HUES6 (cell line): ENCODE measurements around the gene RABGGTA.

ENCODE experiments used
- H3K27ac ChIP-seq: 2 replicates; pipeline ENCODE4 v1.7.0; 2013; ENCODE audit warnings: low read depth, mild to moderate bottlenecking, low read length, inconsistent platforms
- H3K27me3 ChIP-seq: 2 replicates; pipeline ENCODE4 v1.6.1; 2013; ENCODE audit warnings: low read length; ENCODE audit not compliant: control insufficient read depth, insufficient read depth
- H3K36me3 ChIP-seq: 2 replicates; pipeline ENCODE4 v1.6.1; 2013; ENCODE audit warnings: low read length; ENCODE audit not compliant: control insufficient read depth, insufficient read depth
- H3K4me1 ChIP-seq: 2 replicates; pipeline ENCODE4 v1.6.1; 2013; ENCODE audit warnings: low read length; ENCODE audit not compliant: control insufficient read depth, insufficient read depth
- H3K4me3 ChIP-seq: 2 replicates; pipeline ENCODE4 v1.5.1; 2013; ENCODE audit warnings: low read depth, low read length
- H3K9ac ChIP-seq: one replicate; pipeline ENCODE4 v1.6.1; 2013; ENCODE audit warnings: mild to moderate bottlenecking, low read length
- H3K9me3 ChIP-seq: 2 replicates; pipeline ENCODE4 v1.6.1; 2013; ENCODE audit warnings: low read depth, low read length; ENCODE audit not compliant: control insufficient read depth, insufficient read depth

RABGGTA gene

DNA sequence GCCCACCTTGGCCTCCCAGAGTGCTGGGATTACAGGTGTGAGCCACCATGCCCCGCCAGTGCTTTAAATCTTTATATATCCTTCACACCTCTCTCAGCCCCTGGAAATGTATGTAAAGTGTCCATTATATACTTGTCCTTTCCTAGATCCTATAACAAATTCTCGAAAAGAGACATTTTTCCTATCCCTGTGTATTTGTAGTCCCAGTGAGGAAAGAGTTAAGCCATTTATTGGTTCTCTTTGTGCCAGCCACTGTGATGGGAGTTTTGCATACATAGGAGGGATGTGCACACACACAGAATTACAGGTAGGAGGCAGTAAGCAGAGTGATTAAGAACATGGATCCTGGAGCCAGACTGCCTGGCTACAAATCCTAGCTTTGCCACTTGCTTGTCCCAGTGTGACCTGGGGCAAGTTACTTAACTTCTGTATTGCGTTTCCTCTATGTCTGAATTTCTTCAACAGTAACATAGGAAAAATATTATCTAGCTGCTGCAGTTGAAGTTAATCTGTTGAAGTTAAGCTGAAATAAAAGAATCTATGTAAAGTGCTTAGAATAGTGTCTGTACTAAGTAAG, 2.1 kb upstream of the RABGGTA start:
- no peak overlapping the region for H3K4me3 ChIP-seq
- H3K36me3 ChIP-seq, result peaks cover 7% of the 10 kb centered on the region; the same call in 1 of the 2 replicates
- no peaks in the 10 kb centered on the region for H3K9me3 ChIP-seq
- peaks cover 11% of the 10 kb centered on the region; the same call in 1 of the 2 replicates for H3K4me1 ChIP-seq
- no peaks in the 10 kb centered on the region for H3K27me3 ChIP-seq
- H3K9ac ChIP-seq, result no peak overlapping the region
- H3K27ac ChIP-seq, result no peak overlapping the region

DNA sequence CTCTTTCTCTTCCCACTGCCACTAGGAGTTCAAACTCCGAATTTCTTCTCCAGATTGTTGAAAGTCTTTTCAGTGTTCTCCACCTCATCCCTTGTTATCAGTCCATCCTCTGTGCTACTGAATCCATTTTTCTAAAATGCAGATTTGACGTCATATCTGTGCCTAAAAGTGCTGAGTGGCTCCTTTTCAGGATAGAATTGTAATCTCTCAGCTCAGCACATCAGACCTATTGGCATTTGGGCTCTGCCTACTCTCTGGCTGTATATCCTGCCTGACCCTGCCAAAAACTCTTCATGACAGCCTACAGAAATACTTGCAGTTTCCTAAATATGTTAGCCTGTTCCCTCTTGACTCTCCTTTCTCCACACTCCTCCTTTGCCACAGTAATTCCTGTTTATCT, 1.1 kb upstream of the RABGGTA start:
- no peak overlapping the region for H3K27ac ChIP-seq
- H3K4me1 ChIP-seq, result peaks cover 11% of the 10 kb centered on the region; the same call in 1 of the 2 replicates
- H3K9ac ChIP-seq, result no peak overlapping the region
- H3K36me3 ChIP-seq, result peaks cover 10% of the 10 kb centered on the region
- H3K9me3 ChIP-seq, result no peaks in the 10 kb centered on the region
- no peak overlapping the region for H3K4me3 ChIP-seq
- no peaks in the 10 kb centered on the region for H3K27me3 ChIP-seq

DNA sequence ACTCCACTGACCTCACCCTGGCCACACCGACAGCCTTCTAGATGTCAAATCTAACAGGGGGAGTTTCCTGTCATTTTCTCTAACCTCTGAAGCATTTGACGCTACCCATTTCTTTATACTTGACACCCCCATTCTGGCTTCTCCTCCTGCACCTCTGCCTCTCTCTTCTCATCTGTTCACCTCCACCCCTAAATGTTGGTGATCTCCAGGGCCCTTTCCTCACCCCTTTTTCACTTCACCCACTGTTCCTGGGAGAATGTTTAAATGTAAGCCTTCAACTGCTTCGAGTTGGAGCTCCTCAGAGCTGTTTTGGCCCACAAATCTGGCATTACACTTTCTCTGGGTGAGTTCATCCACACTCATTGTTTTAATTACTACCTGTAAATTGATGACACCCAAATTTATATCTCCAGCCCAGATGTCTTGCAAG, 452 bp upstream of the RABGGTA start:
- Histone ChIP-seq H3K27ac (no peak overlapping the region), H3K9me3 (no peaks in the 10 kb centered on the region), H3K4me3 (peak overlapping the region; percentile 83), H3K36me3 (peaks cover 16% of the 10 kb centered on the region), H3K27me3 (no peaks in the 10 kb centered on the region), H3K4me1 (peaks cover 11% of the 10 kb centered on the region; the same call in 1 of the 2 replicates), H3K9ac (peak overlapping the region; percentile 91)

DNA sequence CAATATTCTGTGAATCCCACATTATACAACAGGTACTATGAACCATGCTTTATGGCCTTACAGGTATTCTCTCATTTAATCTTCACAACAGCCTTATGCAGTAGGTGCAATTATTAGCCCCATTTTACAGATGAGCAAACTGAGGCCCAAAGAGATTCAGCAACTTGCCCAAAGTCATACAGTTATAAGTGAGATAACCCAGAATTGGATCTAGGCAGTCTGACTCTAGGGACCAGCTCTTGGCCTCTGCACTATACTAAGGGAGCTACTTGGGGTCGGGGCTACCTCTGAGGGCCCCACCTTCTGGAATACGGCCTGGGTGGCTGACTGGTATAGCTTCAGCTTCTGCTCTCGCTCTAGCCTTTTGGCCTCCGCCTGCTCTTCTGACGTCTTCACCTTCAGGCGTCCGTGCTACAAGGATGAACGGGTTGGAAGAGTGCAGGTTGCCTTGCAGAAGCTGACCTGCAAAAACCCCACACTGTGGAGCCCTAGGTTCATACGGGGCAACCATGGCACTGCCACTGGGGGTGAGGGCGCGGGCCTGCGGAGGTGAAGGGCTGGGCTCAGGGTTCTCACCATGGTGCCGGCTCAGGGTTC, 762 bp downstream of the RABGGTA start:
- Histone ChIP-seq H3K27ac (0 out of 2 replicates have a peak overlapping the region, but pooled peaks have one; percentile 91), H3K4me1 (peaks cover 11% of the 10 kb centered on the region; the same call in 1 of the 2 replicates), H3K9me3 (no peaks in the 10 kb centered on the region), H3K9ac (peak overlapping the region; percentile 91), H3K27me3 (no peaks in the 10 kb centered on the region), H3K36me3 (peaks cover 27% of the 10 kb centered on the region), H3K4me3 (peak overlapping the region; percentile 83)

DNA sequence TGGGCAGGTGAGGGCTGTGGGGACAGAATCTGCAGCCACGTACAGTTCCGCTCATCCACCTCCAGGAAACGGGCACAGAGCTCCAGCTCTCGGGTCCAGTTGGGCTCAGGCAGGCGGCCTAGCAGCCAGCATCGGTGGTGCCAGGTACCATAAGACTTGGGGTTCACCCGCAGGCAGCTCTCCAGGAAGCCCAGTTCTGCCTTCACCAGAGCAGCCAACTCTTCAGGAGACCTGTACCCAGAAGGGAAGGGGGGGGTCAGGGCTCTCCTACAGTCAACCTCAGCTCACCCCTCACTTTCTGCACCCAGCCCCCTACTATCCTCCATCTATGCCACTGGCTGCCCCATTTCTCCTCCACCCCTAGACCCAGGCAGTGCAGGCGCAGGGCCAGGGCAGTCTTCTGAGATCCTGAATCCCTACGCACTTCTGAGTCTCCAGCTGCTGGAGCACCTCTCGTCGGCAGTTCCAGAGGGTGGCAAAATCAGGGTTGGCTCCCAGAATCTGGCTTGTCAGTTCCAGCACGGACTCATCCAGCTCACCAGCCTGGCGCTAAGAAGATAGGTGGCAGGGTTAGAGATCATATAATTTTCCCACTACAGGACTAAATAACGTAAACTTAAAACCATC, 1.4 kb downstream of the RABGGTA start:
- Histone ChIP-seq H3K4me1 (peaks cover 11% of the 10 kb centered on the region; the same call in 1 of the 2 replicates), H3K36me3 (peaks cover 27% of the 10 kb centered on the region), H3K9me3 (no peaks in the 10 kb centered on the region), H3K4me3 (no peak overlapping the region), H3K9ac (no peak overlapping the region), H3K27ac (no peak overlapping the region), H3K27me3 (no peaks in the 10 kb centered on the region)

DNA sequence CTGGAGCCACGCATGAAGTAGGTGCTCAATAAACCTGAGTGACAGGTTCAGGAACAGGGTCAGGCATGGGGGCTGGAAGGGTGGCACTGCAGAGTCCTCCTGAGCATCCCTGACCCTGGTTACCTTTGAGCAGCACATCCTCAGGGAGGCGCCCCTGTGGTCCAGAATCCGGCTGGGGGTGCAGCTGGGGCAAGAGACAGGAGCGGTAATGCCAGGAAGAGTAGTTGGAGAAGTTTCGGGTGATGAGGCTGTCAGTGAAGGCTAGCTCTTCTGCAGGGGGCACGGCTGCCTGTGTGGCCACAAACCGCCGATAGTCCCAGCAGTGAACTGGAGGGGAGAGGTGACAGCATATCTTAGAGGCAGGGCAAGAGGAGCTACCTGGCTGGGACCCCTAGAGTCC, 2.0 kb downstream of the RABGGTA start:
- Histone ChIP-seq H3K27me3 (no peaks in the 10 kb centered on the region), H3K9ac (no peak overlapping the region), H3K4me3 (no peak overlapping the region), H3K27ac (no peak overlapping the region), H3K9me3 (no peaks in the 10 kb centered on the region), H3K36me3 (peaks cover 29% of the 10 kb centered on the region), H3K4me1 (peaks cover 11% of the 10 kb centered on the region; the same call in 1 of the 2 replicates)

DNA sequence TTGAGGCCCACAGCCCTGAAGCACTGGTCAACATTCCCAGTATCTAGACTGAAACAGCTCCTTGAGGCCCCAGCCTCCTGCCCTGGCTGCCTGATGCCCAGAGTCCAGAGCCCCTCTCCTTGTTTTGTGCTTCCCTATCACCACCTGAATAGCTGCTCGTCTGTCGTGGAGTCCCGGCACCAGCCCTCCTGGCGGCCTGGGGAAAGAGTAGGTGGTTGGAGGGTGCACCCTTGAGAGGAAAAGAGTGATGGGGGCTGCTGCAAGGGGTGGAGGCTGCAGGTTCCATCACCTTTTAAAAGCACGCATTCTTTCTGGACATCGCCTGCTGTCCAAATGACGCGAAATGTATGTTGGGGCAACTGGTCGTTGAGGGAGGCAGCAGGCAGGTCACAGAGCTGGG, 3.2 kb downstream of the RABGGTA start:
- H3K27ac ChIP-seq, result no peak overlapping the region
- no peaks in the 10 kb centered on the region for H3K9me3 ChIP-seq

DNA sequence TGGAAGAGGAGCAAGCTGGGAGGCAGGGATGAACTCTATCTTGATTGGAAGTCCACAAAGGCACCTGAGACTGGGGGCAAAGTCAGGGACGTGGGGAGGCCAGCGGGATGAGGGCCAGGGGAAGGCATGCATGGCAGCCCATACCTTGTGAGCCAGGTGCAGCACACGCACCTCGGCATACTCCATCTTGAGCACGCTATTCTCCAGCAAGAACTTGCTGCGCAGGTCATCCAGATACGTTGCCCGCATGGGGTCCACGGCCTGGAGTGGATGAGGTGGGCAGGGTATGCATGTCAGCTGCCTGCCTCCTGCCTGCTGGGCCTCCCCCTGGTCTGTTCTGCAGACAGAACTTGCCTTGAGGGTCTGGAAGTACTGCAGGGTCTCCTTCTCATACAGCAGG, 3.9 kb downstream of the RABGGTA start:
- H3K27ac ChIP-seq, result no peak overlapping the region
- H3K4me1 ChIP-seq, result 0 out of 2 replicates have a peak, but pooled peaks cover 5% of the 10 kb centered on the region
- H3K27me3 ChIP-seq, result no peaks in the 10 kb centered on the region
- H3K9me3 ChIP-seq, result no peaks in the 10 kb centered on the region
- no peak overlapping the region for H3K9ac ChIP-seq
- no peak overlapping the region for H3K4me3 ChIP-seq
- H3K36me3 ChIP-seq, result peaks cover 29% of the 10 kb centered on the region

More for the DNA sequence above, 3.2 kb downstream of the RABGGTA start:
- Histone ChIP-seq H3K4me1 (0 out of 2 replicates have a peak, but pooled peaks cover 5% of the 10 kb centered on the region), H3K27me3 (no peaks in the 10 kb centered on the region), H3K9ac (no peak overlapping the region), H3K36me3 (peaks cover 29% of the 10 kb centered on the region), H3K4me3 (no peak overlapping the region)

DNA sequence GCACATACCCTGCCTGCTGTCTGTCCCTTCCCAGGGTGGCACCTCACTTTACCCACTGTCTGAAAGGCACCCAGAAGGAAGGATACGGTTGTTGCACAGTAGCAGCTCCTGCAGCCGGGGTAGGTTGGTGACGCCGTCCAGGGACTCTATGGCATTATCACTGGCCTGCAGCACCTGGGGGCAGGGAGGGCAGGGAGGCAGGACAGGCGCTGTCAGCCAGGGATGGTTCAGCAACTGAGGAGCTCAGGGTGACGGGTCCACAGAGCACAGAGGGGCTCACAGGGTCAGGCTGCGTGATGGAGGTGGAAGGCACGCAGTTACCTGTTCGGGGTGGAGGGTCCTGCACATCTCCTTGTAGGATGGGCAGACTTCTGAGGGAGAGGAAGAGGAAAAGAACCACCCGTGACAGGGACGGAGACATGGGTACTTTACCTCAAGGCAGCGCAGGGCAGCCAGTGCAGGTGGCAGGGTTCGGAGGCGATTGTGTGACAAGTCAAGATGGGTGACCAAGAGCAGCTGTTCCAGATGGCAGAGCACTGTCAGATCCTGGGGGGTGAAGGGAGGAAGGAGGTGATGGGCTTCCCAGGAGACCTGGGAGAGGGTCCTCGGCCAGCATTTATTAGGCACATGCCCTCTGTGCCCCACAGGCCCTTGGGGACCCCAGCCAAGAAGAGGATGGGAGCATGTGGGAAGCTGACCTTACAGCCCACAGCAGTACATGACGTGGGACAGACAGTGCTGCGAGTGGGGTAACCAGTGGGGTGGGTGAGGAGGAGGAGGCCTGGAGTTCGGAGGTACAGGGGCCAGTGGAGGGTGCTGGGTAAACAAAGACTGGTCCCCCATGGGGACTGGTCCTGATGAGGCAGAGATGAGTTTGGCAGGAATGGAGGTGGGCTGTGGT, 4.8 kb downstream of the RABGGTA start:
- H3K4me3 ChIP-seq, result no peak overlapping the region
- H3K27ac ChIP-seq, result no peak overlapping the region
- H3K4me1 ChIP-seq, result 0 out of 2 replicates have a peak, but pooled peaks cover 3% of the 10 kb centered on the region
- H3K36me3 ChIP-seq, result peaks cover 29% of the 10 kb centered on the region
- H3K9me3 ChIP-seq, result no peaks in the 10 kb centered on the region
- no peaks in the 10 kb centered on the region for H3K27me3 ChIP-seq
- H3K9ac ChIP-seq, result no peak overlapping the region

DNA sequence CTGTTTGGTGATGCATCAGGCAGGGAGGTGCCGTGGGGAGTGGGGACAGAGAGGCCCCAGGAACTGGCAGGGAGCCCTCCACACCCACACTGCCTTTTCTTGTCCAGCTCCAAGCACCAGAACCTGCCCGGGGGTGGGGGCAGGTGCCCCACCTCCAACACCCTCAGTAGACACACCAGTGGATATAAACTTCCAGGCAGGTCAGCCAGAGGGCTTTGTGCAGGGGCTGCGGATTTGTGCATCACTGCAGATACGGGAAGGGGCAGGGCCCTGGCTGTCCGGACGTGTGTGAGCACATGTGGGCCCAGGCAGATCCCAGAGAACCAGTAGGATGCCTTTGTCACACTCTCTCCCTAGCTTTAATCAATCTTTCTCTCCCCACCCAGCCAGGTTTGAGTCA, 7.1 kb downstream of the RABGGTA start:
- Histone ChIP-seq H3K9me3 (no peaks in the 10 kb centered on the region), H3K27ac (no peak overlapping the region), H3K4me1 (0 out of 2 replicates have a peak, but pooled peaks cover 3% of the 10 kb centered on the region), H3K36me3 (peaks cover 27% of the 10 kb centered on the region), H3K9ac (no peak overlapping the region), H3K4me3 (no peak overlapping the region), H3K27me3 (no peaks in the 10 kb centered on the region)
